Measurements from ENCODE around the gene KLHL29. TPM values are rescaled to one million over a fixed set of nuclear protein-coding genes. Genes with fewer than 3 reads are reported as not detected.

The KLHL29 gene
- total and polyA plus RNA-seq, 2 donors (not counting 3 experiments of a cell fraction or from before 2014, with no cell fraction given) = 4.6 to 12.7 TPM

GRCh38 chr2:23625726-23626125 lies 240.7 kb downstream of the KLHL29 start:
- intact Hi-C loops (cut with micrococcal nuclease) = no loop called here
- FAIRE-seq = no peak

More at GRCh38 chr2:23625726-23626125, 240.7 kb downstream of the KLHL29 start:
- H2AFZ ChIP-seq (ENCODE audit: low read depth, low read length) = no peak overlapping the region
- H3K4me3 ChIP-seq (replicated peaks in 1 of 3; ENCODE audit: insufficient read depth in 1 of 3, low read depth in 1 of 3, low read length in 3 of 3) = no peak overlapping the region
- no peaks in the 10 kb centered on the region for H3K27me3 ChIP-seq (ENCODE audit: control insufficient read depth in 2 of 2, insufficient read depth in 2 of 2, low read length in 2 of 2)
- H3K27ac ChIP-seq (ENCODE audit: insufficient read depth, low read depth, low read length) = no peak overlapping the region
- H4K20me1 ChIP-seq (replicated peaks; ENCODE audit: control insufficient read depth, extremely low read depth, insufficient read depth, low read length) = no peaks in the 10 kb centered on the region
- H3K9ac ChIP-seq (replicated peaks; ENCODE audit: extremely low read depth, insufficient read depth, low read length) = no peak overlapping the region
- TF ChIP-seq CTCF (IDR thresholded peaks at IDR 0.05; ENCODE audit: extremely low read depth in 1 of 2, insufficient read depth in 1 of 2, low read depth in 1 of 2, low read length in 2 of 2) = no peak
- TF ChIP-seq GATA2 (IDR thresholded peaks at IDR 0.05; ENCODE audit: insufficient read depth, insufficient read length, low read depth, low read length) = no peak
- TF ChIP-seq MAX (IDR thresholded peaks at IDR 0.05; ENCODE audit: insufficient read depth, insufficient read length) = no peak
- no peak for TF ChIP-seq EZH2 (IDR thresholded peaks at IDR 0.05; ENCODE audit: borderline replicate concordance, low read depth, low read length, severe bottlenecking)
- no peak for TF ChIP-seq POLR2A (IDR thresholded peaks at IDR 0.05; ENCODE audit: low read depth, low read length)
- TF ChIP-seq FOS (IDR thresholded peaks at IDR 0.05; ENCODE audit: borderline replicate concordance, insufficient read depth, low read length) = no peak
- no peak for TF ChIP-seq JUN (IDR thresholded peaks at IDR 0.05; ENCODE audit: borderline replicate concordance, insufficient read depth, insufficient read length, low read depth)
- no peak for TF ChIP-seq MYC (IDR thresholded peaks at IDR 0.05; ENCODE audit: low read depth, low read length)
- TF ChIP-seq POLR2AphosphoS5 (IDR thresholded peaks at IDR 0.05; ENCODE audit: insufficient read depth, low read depth, low read length) = no peak
- dilution Hi-C loops (cut with MboI; ENCODE audit: extremely low pct_ligation_motif_present, low sequenced_read_pairs) = no loop called here
- H3K9me3 ChIP-seq (replicated peaks; ENCODE audit: control insufficient read depth, insufficient read depth, low read length) = no peaks in the 10 kb centered on the region
- no peak for DNase-seq (ENCODE audit: low read depth, low spot score)
- H3K36me3 ChIP-seq (ENCODE audit: control insufficient read depth in 2 of 2, extremely low read depth in 1 of 2, insufficient read depth in 2 of 2, low read length in 2 of 2) = no peaks in the 10 kb centered on the region
- no peaks in the 10 kb centered on the region for H3K79me2 ChIP-seq (ENCODE audit: control insufficient read depth, insufficient read depth, low read length)
- H3K9me1 ChIP-seq (replicated peaks; ENCODE audit: control insufficient read depth, extremely low read depth, insufficient read depth, low read length) = no peaks in the 10 kb centered on the region
- ChIA-PET CTCF (interaction anchor here (0.6 to 2.3 kb wide), 3 partner anchors 9 to 74 kb away, joined by 3 to 15 read pairs (median 5); no protein-coding TSS in a partner anchor), POLR2A (no interaction called here)
- no peak overlapping the region for H3K4me2 ChIP-seq (ENCODE audit: insufficient read depth, low read length)
- no TSS peak for BruUV-seq (replicated peaks)
- no peaks in the 10 kb centered on the region for H3K4me1 ChIP-seq (ENCODE audit: control insufficient read depth, extremely low read depth, insufficient read depth, low read length)

Measured in endothelial cell of umbilical vein (primary cell).